HK-2 (cell line): Measurements from ENCODE around the gene ZNF705A.
"Not testable (repeated sequence)": the region's sequence is repeated elsewhere in the genome, so short reads cannot be mapped to it uniquely, and the experiment has no call there.

Source experiments
- DNase-seq: peaks from one replicate; pipeline ENCODE4 v3.0.0-alpha.2; 2018; ENCODE audit not compliant: unreplicated experiment

ZNF705A gene

GRCh38 chr12:8184206-8184605, 27.4 kb downstream of the ZNF705A start:
- DNase-seq: not testable (repeated sequence)

GRCh38 chr12:8188088-8188487, 31.3 kb downstream of the ZNF705A start:
- not testable (repeated sequence) for DNase-seq

GRCh38 chr12:8197685-8198308, 41.0 kb downstream of the ZNF705A start:
- DNase-seq: not testable (repeated sequence)

- not testable (repeated sequence) for DNase-seq
Observed at GRCh38 chr12:8218711-8219382, 62.0 kb downstream of the ZNF705A start.

- DNase-seq: not testable (repeated sequence)
Observed at GRCh38 chr12:8221375-8221774, 64.6 kb downstream of the ZNF705A start.

GRCh38 chr12:8221844-8222243, 65.0 kb downstream of the ZNF705A start:
- DNase-seq: not testable (repeated sequence)

GRCh38 chr12:8222303-8222702, 65.5 kb downstream of the ZNF705A start:
- not testable (repeated sequence) for DNase-seq

- not testable (repeated sequence) for DNase-seq
Observed at GRCh38 chr12:8223646-8224045, 66.8 kb downstream of the ZNF705A start.

- not testable (repeated sequence) for DNase-seq
Observed at GRCh38 chr12:8224782-8225181, 68.0 kb downstream of the ZNF705A start.

GRCh38 chr12:8226355-8226754, 69.5 kb downstream of the ZNF705A start:
- DNase-seq: no peak

- not testable (repeated sequence) for DNase-seq
Observed at GRCh38 chr12:8226992-8227731, 70.3 kb downstream of the ZNF705A start, which contains the start of gene FAM90A1. TSS of gene FAM90A1 (minus strand) at chr12:8227618. CDS start at chr12:8224832, 2,786 bp downstream.

- not testable (repeated sequence) for DNase-seq
Observed at GRCh38 chr12:8227732-8228077, 70.9 kb downstream of the ZNF705A start.

- DNase-seq: not testable (repeated sequence)
Observed at GRCh38 chr12:8228607-8229006, 71.8 kb downstream of the ZNF705A start.

- DNase-seq: not testable (repeated sequence)
Observed at GRCh38 chr12:8229486-8229885, 72.7 kb downstream of the ZNF705A start.
